Stimulated activated CD4-positive, alpha-beta T cell treated with anti-CD3 and anti-CD28 coated beads, TNF-alpha, amount 100 ng/mL, for 1 hour (primary cell): ENCODE results near the gene MED27.
"Not testable (repeated sequence)": the region's sequence is repeated elsewhere in the genome, so short reads cannot be mapped to it uniquely, and the experiment has no call there.

Experiments used
- DNase-seq, 3 donors: peaks; one replicate each; pipeline ENCODE4 v3.0.0-alpha.2; 2020; ENCODE audit warnings: low read depth in 3 of 3, low spot score in 1 of 3

MED27 gene

DNA sequence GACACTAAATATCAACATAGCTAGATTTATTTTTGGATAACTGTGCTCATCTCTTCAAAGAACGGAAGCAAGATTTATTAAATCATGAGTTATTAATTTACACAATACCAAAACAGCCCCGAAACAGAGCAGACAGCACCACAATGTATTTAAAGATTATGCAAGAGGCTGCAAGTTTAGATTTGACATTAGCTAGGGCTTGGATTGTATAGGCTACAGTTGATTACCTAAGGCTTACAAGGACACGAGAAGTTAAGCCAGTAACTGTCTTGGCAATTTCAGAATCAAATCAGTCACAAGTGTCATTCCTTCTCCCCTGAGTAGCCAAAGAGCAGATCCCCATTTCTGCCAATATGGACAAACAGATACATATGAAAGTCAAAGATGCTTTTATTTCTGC is 152.6 kb downstream of the MED27 start:
- DNase-seq, result no peak

DNA sequence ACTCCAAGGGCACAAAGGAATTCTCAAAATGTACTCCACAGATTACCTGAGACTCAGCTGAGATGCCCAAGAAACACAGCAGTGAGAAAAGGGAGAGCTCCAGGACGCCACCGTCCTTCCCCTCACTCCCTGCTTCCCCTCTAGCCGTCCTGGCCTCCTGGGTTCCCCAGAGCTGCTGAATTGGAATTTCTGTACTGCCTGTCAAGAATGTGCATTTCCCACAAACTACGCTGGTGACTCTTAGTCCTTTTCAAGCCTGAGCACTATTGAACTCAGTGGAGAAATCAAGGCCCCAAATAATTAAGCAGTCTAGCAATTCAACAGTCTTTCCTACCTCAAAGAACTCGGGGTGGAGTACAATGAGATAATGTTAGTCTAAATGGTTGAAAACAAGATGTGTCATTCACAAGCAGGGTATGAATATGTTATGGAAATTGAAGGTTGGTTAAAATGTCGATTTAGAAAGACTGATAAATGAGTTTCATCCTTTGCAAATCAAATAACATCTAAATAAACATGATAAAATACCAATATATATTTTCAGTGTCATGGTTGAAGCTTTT is 153.2 kb downstream of the MED27 start:
- DNase-seq, result no peak

DNA sequence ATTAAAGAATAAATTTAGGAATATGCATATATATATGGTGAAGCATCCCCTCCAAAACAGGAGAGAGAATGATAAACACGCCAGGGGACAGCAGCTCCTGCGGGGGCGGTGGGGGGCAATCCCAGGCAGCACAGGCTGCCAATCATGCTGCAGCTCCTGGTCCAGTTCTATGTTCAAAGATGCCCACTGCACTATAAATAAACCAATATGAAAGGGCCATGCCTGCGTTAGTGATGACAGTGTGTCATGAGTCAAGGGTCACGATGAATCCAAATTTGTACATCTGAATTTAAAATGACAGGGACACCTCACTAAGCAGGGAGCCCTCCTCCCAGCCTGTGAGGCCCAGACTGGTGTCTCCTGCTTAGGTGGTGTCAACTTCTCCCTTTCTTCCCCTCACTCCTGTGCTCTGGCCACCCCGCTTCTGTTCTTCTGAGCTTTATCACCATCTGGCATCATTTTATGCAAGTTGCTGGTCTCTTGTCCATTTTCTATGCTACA is 153.9 kb downstream of the MED27 start:
- DNase-seq, result no peak

DNA sequence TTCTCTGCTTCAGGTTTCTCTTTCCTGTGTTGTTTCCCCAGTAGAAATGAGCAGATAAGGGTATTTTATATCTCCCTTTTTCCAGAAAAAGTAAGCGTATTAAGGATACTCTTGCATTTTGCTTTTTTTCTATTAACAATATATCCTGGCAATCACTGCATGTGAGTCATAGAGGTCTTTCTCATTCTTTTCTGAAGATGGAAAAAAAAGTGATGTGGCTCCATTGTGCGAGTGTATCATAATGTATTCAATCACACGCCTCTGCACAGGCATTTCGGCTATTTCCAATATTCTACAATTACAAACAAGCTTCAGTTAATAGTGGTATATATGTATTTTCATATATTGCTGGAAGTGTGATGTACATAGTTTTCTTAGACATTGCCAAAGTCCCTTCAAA is 155.9 kb downstream of the MED27 start:
- DNase-seq, result no peak

DNA sequence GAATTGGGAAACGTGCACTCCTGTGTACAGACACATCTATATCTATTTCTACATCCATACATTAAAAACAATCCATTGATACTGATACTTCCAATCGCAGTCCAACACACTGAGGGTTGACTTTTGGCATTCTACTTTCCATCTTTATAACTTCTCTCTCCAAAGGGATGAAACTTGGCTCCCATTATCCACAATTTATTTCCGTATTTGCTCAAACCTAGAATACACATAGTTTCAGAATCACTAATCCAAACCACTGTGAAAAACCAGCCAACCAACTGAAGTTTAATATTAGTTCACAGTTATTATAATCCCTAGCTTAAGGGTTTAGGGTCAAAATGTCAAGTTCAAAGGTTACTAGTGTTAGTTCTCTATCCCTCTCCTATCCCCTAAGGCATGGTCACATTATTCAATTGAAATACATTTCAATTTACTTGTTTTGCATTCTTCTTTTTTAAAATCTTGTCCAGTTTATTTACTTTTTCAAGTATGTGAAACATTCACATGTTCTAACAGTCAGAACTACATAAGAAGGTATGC is 156.5 kb downstream of the MED27 start:
- DNase-seq, result no peak

DNA sequence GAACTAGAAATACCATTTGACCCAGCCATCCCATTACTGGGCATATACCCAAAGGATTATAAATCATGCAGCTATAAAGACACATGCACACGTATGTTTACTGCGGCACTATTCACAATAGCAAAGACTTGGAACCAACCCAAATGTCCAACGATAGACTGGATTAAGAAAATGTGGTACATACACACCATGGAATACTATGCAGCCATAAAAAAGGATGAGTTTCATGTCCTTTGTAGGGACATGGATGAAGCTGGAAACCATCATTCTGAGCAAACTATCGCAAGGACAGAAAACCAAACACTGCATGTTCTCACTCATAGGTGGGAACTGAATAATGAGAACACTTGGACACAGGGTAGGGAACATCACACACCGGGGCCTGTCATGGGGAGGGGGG is 158.0 kb downstream of the MED27 start:
- not testable (repeated sequence) for DNase-seq

DNA sequence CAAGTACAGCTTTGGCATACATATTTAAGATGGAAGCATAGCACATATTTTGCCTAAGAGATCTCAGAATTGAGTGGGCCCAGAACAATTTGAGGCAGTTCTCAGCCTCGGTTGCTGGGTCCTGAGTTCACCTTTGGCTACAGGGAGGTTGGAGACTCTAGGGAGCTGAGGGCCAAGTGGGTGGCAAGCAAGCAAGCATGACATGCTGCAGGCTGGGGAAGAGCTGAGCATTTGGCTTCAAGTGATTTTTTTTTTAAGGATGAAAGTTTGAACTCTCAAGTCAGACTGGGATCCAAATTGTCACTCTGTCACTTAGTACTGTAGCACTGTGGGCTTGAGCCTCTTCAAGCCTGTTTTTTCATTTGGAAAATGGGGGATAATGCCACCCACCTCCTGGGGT is 160.5 kb downstream of the MED27 start:
- DNase-seq, result no peak

DNA sequence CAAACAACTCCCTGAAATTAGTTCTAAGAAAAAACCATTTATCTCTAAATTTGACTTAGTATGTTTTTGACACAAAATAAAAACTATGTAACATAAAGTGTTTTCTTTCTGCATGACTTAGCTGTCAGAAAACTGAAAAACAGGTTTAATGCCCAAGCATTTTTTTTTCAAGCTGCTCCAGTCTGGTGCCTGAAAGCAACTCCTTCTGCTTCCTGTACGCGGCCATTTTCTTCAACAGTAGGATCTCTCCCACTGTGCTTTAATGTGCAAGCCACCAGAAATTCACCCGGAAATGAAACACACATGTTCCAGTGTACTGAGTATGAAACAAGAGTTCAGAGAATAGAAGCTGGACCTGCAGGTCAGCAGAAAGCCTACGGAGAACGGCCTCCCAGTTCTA is 161.2 kb downstream of the MED27 start:
- DNase-seq, result no peak

DNA sequence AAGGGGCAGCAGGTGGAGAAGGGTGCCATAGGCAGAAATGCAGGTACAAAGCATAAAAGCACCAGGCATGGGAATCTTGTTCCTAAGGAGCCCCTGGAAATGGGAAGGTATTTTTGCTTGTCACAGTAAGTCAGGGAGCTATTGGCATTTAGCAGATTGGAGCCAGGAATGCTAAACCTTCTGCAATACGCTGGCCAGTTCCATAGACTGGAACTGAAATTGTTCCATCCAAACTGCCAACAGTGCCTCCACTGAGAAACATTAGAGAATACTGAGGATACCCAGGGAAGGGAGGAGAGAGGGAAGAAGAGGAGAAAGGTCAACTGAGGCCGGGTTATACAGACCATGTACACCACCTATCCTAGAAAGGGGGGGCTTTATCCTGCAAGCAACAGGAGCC is 162.7 kb downstream of the MED27 start:
- no peak for DNase-seq

DNA sequence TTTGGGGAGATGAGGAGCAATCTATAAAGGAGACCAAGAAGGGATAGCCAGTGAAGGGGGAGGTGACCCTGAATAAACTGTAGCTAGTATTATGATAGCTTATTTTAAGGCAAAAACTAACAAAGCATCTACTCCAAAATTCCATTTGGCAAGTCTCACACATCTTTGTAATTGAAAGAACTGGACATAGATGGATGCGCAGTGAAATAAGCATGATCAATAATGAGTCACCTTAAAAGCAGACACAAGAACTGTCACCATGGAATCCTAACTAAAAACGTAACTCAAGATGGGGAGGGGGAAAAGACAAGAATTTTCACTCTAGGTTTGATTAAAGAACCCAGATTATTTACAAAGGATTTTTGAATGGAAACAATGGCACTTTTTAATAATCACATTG is 164.5 kb downstream of the MED27 start:
- no peak for DNase-seq

DNA sequence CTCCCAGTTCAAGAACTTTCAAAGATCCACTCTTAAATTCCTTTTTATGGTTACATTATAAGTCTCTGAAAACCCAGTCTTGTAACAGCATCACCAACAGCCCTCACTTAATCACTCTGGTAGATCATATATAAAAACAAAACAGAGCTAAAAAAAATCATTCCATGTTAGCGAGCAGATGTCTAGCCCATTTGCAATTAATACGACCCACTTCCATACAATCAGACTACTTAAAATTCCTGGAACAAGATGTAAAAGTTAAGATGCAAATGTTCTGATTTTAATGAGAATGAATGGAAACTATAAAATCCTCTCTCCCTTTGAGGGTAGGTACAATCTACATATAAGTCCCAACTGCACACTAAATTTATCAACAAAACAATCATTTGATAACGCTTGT is 167.0 kb downstream of the MED27 start:
- DNase-seq, result no peak

DNA sequence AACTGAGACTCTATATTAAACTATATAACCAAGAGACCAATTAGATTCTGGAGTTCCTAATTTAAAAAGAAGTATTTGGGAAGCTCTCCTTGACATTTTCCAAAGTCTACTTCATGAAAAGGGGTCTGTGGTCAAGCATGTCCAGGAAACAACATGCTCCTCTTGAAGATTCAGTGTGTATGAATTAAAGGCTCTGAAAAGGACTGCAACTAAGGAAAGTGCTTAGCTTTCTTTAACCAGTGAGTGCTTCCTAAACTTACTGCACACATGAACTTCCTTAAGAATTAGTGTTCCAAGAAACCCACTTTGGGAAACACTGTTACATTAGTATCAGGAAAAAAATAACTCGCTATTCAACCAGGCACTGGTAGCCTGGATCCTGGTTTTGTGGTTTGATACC is 167.6 kb downstream of the MED27 start:
- DNase-seq, result no peak

DNA sequence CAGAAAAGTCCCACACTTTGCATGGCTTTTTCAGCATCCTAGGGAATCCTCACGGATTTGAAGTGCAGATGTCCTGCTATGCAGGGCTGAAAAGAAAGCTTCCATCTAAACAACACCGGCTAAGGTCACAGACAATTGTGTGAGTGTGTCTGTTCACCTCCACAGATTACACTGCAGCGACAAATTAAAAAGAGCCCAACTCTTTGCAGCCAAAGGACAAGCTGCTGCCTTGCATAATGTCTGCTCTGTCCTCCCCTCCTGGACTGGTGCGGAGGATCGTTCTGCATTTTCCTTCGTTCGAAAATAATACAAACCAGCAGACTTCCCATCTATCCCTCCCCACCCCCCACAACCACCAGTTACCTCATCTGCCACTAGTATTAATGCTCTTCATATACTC is 169.1 kb downstream of the MED27 start:
- no peak for DNase-seq

DNA sequence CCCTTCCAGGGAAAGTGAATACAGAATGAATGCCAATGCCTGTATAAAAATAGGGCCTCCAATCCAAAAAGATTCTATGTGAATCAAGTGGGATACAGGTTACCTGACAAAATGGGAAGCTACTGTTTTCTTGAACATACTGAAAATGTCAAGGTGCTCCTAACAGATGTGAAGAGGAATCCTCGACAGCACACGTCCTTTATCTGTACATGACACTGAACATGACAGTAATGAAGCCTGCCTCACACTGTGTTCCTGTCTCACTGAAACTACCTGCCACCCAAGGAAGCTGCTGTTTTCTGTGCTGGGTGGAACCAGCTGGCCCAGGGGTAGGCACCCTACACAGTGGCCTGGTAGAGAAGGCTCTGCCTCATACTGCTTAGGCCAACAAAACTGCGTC is 174.5 kb downstream of the MED27 start:
- no peak for DNase-seq

DNA sequence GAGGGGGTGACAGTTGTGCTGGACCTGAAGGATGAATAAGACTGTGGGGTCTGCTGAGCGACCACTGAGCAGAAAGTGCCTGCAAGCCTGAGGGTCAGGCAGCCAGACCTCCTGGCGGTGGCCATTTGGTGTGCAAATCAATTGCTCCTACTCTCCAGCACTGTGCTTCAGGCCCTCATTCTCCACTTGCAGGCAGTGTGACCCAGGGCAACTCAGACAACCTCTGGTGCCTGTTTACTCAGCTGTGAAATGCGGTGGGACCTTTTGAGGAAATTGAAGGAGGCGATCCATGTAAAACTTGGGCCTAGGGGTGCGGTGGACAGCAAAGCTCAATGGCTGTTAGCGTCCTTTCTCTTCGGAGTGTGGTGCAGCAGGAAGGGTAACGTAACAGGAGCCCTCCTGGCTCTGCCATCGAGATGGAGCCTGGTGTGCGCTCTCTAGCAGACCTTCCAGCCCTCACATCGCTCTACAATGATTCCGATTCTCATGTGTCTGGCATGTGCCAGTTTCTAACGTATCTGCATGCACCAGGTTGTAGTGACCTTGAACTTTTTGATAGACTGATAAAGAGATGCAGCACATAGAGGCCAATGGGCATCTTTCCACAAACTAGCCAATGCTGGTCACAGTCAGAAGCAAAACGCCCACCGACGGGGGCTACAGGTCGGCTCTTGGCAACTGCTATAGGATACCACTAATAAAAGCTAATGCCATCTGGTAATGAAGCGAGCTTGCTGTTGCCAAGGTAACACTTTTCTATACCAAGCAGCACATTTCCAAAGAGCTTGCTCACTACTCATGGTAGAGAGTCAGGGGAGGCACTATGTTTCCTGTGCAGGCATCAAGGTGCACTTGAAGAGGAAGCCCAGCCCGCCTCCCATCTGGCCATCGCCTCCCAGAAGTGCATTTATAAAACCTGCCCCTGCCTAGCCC is 180.1 kb downstream of the MED27 start:
- DNase-seq, result no peak

DNA sequence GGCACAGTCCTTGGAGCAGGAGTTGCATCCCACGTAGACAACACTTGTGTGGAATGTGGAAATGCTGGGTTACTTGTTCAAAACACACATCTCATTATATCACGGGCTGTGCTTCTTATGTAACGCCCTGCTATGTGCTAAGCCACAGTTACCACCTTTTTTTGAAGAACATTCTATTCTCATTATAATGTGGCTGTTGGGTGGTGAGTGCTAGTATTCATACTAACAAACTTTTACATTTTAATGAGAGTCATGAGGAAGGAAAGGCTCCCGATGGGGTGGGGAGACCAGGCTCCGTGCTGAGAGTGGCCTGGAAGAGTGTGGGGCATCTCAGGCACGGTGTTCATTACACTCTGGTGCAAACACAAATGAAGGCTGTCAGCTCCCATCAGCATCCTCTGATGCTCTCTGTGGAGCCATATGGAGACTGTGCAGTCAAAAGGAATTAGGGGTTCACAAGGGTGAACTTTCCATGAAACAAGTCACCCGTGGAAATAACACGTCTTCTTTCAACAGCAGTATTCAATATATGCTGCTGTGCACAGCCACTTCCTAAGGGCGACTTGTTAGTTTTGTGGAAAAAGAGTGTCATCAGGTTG is 186.7 kb downstream of the MED27 start:
- DNase-seq, result no peak

DNA sequence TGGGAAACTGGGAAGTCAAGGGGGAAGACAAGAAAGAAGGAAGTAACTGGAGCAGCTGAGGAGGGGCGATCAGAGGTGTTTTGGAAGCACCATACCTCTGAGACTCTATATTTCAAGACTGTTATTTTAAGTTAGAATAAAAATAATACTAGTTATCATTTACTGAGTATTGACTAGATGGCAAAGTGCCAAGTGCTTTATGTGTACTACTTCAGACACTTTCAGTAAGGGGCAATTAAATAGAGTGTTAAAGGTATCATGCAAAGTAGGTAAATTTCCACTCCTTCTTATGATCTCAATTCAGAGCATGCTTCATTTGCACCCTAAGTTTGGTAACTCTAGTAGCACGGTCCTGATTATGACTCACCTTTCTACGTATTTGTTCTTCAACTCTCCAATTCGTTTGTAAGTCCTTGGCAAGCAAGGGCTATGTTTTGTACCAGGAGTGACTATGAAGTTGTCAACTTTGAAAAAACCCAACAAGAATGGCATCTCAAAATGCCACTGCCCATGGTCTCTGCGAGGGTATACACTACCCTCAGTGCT is 187.4 kb downstream of the MED27 start:
- no peak for DNase-seq

DNA sequence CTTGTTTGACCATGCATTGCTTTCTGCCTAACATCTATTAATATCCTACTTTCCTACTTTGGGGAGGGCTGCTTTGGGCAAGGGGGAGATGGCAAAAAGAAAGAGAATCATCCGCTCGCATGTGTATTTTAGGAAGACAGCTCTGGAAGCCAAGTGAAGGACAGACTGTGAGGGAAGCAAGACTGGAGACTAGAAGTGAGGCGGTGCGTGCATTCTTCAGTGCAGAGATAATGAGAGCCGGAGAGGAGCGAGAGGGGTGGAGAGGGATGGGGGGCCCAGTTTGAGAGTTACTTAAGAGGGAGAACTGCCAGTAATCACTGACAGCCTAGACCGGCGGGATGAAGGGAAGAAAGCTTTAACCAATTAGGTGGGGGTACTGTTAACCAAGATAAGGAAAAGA is 188.1 kb downstream of the MED27 start:
- DNase-seq, result no peak

DNA sequence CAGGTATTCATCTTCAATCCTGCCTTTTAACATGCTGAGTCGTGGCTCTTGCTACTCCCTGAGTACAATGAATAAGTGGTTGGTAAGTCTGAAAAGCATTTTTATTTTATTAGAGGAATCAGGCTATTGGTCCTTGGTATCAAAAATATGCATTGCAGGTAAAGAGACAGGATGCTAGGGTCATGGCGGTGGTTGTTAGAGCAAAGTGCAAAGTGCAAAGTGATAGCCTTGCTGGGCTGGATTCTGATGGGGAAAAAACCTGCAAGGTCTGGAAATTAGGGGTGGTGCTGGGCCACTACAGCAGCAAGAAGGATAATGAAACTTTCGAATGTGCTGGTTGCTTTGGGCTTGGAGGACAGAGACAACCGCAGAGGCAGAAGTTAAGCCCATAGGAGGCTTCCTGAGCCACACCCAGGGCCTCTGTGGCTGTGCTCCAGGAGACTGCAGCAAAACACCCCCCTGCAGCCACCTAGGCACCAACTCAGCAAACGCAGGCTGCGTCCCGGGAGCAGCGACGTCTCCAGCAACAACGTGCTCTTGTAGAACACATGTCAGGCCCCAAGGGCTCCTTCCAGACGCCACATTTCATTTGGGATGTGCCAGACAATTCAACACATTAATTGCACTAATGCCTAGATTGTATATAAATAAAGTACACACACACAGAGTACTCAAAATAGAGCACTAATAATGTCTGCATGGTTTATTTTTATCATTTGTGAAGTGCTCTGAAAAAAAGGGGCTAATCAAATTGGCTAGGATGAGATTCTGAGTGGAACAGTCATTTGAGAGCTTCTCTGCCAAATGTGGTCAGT is 190.0 kb downstream of the MED27 start:
- no peak for DNase-seq

DNA sequence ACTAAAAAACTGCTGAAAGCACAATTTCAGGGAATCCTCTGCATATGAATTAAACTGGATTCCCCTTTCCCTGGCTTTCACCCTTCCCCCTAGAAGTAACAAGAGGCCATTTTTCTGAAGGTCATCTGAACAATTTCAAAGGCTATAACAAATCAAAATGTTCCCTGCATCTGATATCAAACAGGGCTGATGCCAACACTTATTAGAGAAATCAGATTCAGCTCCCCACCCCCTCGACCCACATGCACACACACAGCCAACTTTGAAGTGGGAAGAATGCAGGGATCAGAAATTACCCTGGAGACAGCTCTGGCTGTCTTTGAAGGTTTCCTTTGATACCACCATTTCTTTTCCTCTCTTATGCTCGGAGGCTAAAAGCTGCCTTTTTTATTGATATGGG is 190.7 kb downstream of the MED27 start:
- no peak for DNase-seq

DNA sequence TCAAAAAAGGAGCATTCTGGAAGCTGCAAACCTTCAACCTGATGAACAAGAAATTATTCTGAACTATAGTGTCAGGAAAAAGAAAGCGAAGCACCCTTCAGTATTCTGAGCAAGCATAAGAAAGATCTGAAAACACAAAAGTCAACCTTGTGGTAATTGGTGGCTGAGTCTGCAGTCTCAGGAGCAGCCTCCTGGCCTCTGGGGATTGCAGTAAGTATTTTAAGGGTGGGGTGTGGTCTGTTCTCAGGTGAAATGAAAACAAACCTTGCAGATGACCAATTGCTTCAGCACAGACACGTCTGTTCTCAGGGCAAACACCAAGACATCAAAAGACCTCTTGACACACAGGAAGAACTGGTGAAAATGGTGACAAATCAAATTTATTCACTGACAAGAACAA is 192.0 kb downstream of the MED27 start:
- no peak for DNase-seq
